Neural progenitor cell (in vitro differentiated cells): Measurements from ENCODE around the gene PDE5A. TPM values are rescaled to one million over a fixed set of nuclear protein-coding genes. Genes with fewer than 3 reads are reported as not detected.

ENCODE experiments used
- DNase-seq: peaks from one replicate; pipeline ENCODE4 v3.0.0-alpha.2; 2016; ENCODE audit warnings: low spot score
- H2AFZ ChIP-seq: fragments of 200-600 bp; sonication (generic); replicated peaks from 2 replicates; pipeline ENCODE4 v1.6.1; 2016; ENCODE audit warnings: antibody characterized with exemption
- H3F3A ChIP-seq: fragments of 200-600 bp; sonication (generic); 2 replicates; pipeline ENCODE4 v1.6.1; 2016; ENCODE audit warnings: antibody characterized with exemption, low read depth
- H3K27ac ChIP-seq: fragments of 200-600 bp; sonication (generic); 2 replicates; pipeline ENCODE4 v1.5.1; 2016; ENCODE audit warnings: mild to moderate bottlenecking
- H3K27me3 ChIP-seq: fragments of 200-600 bp; sonication (generic); 2 replicates; pipeline ENCODE4 v1.6.1; 2016; ENCODE audit warnings: mild to moderate bottlenecking, moderate library complexity
- H3K36me3 ChIP-seq: fragments of 200-600 bp; sonication (generic); 2 replicates; pipeline ENCODE4 v1.5.1; 2016
- H3K4me1 ChIP-seq: fragments of 200-600 bp; sonication (generic); 2 replicates; pipeline ENCODE4 v1.6.1; 2016; ENCODE audit warnings: mixed run types
- H3K4me2 ChIP-seq: fragments of 200-600 bp; sonication (generic); 2 replicates; pipeline ENCODE4 v1.6.1; 2016
- H3K4me3 ChIP-seq: fragments of 200-600 bp; sonication (generic); 2 replicates; pipeline ENCODE4 v1.5.1; 2016
- H3K79me2 ChIP-seq: fragments of 200-600 bp; sonication (generic); 2 replicates; pipeline ENCODE4 v1.6.1; 2016; ENCODE audit warnings: low read depth
- H3K9ac ChIP-seq: fragments of 200-600 bp; sonication (generic); 2 replicates; pipeline ENCODE4 v1.6.1; 2016
- H3K9me3 ChIP-seq: fragments of 200-600 bp; sonication (generic); 2 replicates; pipeline ENCODE4 v1.5.1; 2016; ENCODE audit warnings: low read depth
- H4K20me1 ChIP-seq: fragments of 200-600 bp; sonication (generic); 2 replicates; pipeline ENCODE4 v1.6.1; 2016; ENCODE audit warnings: low read depth
- H3K27ac Mint-ChIP-seq: 3 replicates; pipeline ENCODE4 v1.8.0; 2021; ENCODE audit warnings: mixed read lengths
- H3K27me3 Mint-ChIP-seq: 2 replicates; pipeline ENCODE4 v1.8.0; 2022; ENCODE audit warnings: low read depth, mild to moderate bottlenecking, inconsistent platforms, moderate library complexity, mixed read lengths; ENCODE audit not compliant: insufficient read depth
- H3K36me3 Mint-ChIP-seq: 3 replicates; pipeline ENCODE4 v1.8.0; 2021; ENCODE audit warnings: mixed read lengths
- H3K4me1 Mint-ChIP-seq: 3 replicates; pipeline ENCODE4 v1.8.0; 2021; ENCODE audit warnings: mixed read lengths
- H3K4me3 Mint-ChIP-seq: 3 replicates; pipeline ENCODE4 v1.8.0; 2021; ENCODE audit warnings: mild to moderate bottlenecking, moderate library complexity, mixed read lengths
- H3K9me3 Mint-ChIP-seq: 3 replicates; pipeline ENCODE4 v1.8.0; 2020; ENCODE audit warnings: mixed read lengths
- EZH2 ChIP-seq: fragments of 200-600 bp; sonication (generic); IDR thresholded peaks from 2 replicates; pipeline ENCODE4 v1.6.1; 2017; ENCODE audit warnings: antibody characterized with exemption, mild to moderate bottlenecking, moderate library complexity
- EZH2phosphoT487 ChIP-seq: fragments of 200-600 bp; sonication (generic); IDR thresholded peaks from 2 replicates; pipeline ENCODE4 v1.6.1; 2017; ENCODE audit warnings: antibody characterized with exemption
- total RNA-seq: library from RNA; depleted of rRNA; stranded (reverse); fragments of >200 nt; gene quantifications from 2 replicates; pipeline ENCODE4 v1.2.3, GENCODE V29; 2015; ENCODE audit warnings: low replicate concordance
- TF ChIP-seq, protein P1 (sequence below): fragments of 200-600 bp; sonication (generic); IDR thresholded peaks from 2 replicates; pipeline ENCODE4 v1.5.1; 2017; ENCODE audit warnings: antibody characterized with exemption, mild to moderate bottlenecking

PDE5A gene
- total RNA-seq, 1 donor from 2014 or later, result 32.4 TPM

DNA sequence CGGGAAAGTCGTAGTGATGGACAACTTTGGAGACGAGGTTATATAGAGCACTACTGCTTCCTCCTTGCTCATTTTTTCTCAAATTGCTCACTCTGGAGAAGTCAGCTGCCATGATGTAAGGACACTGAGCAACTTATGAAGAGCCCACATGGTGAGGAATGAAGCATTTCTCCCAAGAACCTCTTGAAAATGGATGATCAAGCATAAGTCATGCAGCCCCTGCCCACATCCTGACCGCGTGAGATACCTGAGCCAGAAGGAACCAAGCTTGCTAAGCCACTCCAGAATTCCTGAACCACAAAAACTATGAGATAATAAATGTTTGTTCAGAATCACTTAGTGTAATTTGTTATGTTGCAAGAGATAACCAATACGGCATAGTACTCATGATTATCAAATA lies 42.8 kb downstream of the PDE5A start:
- no peak overlapping the region for H3K9ac ChIP-seq
- TF ChIP-seq EZH2phosphoT487 (no peak), EZH2 (no peak)
- TF ChIP-seq, protein P1, sequence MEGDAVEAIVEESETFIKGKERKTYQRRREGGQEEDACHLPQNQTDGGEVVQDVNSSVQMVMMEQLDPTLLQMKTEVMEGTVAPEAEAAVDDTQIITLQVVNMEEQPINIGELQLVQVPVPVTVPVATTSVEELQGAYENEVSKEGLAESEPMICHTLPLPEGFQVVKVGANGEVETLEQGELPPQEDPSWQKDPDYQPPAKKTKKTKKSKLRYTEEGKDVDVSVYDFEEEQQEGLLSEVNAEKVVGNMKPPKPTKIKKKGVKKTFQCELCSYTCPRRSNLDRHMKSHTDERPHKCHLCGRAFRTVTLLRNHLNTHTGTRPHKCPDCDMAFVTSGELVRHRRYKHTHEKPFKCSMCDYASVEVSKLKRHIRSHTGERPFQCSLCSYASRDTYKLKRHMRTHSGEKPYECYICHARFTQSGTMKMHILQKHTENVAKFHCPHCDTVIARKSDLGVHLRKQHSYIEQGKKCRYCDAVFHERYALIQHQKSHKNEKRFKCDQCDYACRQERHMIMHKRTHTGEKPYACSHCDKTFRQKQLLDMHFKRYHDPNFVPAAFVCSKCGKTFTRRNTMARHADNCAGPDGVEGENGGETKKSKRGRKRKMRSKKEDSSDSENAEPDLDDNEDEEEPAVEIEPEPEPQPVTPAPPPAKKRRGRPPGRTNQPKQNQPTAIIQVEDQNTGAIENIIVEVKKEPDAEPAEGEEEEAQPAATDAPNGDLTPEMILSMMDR, result no peak
- no peaks in the 10 kb centered on the region for H3K9me3 ChIP-seq
- H3K27me3 Mint-ChIP-seq, result peaks cover 4% of the 10 kb centered on the region
- H4K20me1 ChIP-seq, result no peaks in the 10 kb centered on the region
- DNase-seq, result no peak
- peaks cover 3% of the 10 kb centered on the region for H3K79me2 ChIP-seq
- H3K4me1 Mint-ChIP-seq, result no peaks in the 10 kb centered on the region
- H3K27ac Mint-ChIP-seq, result no peak overlapping the region
- H3K36me3 Mint-ChIP-seq, result peaks cover 4% of the 10 kb centered on the region
- no peak overlapping the region for H3K4me3 ChIP-seq
- H3K4me1 ChIP-seq, result peaks cover 2% of the 10 kb centered on the region
- no peaks in the 10 kb centered on the region for H3K36me3 ChIP-seq
- no peak overlapping the region for H2AFZ ChIP-seq
- H3K9me3 Mint-ChIP-seq, result no peaks in the 10 kb centered on the region
- H3K27me3 ChIP-seq, result no peaks in the 10 kb centered on the region
- H3F3A ChIP-seq, result no peaks in the 10 kb centered on the region
- H3K4me3 Mint-ChIP-seq, result no peak overlapping the region
- no peak overlapping the region for H3K27ac ChIP-seq
- no peak overlapping the region for H3K4me2 ChIP-seq

DNA sequence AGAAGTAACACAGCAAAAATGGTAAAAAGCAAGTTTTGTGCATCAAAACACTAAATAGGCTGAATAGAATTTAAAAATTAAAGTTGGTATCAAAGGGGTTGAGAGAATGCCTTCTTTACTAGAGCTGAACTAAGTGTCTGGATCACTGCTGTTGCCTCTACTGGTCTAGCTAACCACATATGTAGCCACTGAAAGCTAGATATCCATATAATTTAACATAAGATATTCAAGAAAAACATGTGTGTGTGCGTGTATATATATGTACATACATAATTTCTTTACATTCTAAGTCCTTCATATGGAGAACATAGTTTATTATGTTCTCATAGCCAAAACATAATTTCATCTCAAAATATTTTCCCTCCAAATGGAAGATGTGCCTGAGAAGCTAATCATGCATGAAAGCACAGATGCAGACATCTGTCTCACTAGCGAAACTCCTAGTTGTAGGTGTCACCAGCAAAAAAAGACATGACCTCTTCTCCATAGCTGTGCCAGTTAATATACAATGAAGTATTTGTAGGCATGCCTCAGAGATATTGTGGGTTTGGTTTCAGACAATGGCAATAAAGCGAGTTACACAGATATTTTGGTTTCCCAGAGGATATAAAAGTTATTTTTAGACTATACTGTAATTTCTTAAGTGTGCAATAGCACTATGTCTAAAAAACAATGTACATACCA lies 47.3 kb downstream of the PDE5A start:
- Histone ChIP-seq H3K27me3 (no peaks in the 10 kb centered on the region), H4K20me1 (no peaks in the 10 kb centered on the region), H3K36me3 (no peaks in the 10 kb centered on the region), H2AFZ (no peak overlapping the region), H3K4me2 (no peak overlapping the region), H3K27ac (no peak overlapping the region), H3K79me2 (peaks cover 3% of the 10 kb centered on the region), H3K4me1 (no peaks in the 10 kb centered on the region), H3F3A (no peaks in the 10 kb centered on the region), H3K9ac (no peak overlapping the region), H3K9me3 (no peaks in the 10 kb centered on the region), H3K4me3 (no peak overlapping the region)
- no peak overlapping the region for H3K27ac Mint-ChIP-seq
- no peak for DNase-seq
- H3K4me3 Mint-ChIP-seq, result no peak overlapping the region
- no peak for TF ChIP-seq EZH2phosphoT487
- TF ChIP-seq, protein P1, result no peak
- TF ChIP-seq EZH2, result no peak
- peaks cover 4% of the 10 kb centered on the region for H3K27me3 Mint-ChIP-seq
- peaks cover 7% of the 10 kb centered on the region for H3K9me3 Mint-ChIP-seq
- H3K4me1 Mint-ChIP-seq, result no peaks in the 10 kb centered on the region
- peaks cover 4% of the 10 kb centered on the region for H3K36me3 Mint-ChIP-seq

DNA sequence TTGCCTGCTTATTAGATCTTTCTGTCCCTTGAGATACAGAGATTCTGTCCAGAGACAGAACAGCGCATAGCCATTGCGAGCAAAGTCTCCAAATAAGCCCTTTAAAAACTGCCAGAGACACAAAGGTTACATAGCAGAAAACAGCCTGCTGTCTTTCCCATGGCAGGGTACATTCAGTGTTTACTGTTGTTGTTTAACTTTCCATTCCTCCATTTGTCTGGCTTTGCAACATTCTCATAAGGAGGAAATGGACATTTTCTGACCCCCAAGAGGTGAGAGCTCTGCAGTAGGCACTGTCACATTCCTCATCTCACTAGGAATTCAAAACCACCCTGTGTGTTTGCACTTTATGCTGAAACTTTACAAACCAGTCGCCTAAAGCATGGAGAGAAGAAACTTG lies 48.3 kb downstream of the PDE5A start:
- Histone ChIP-seq H3F3A (no peaks in the 10 kb centered on the region), H3K27ac (no peak overlapping the region), H4K20me1 (no peaks in the 10 kb centered on the region), H3K9ac (no peak overlapping the region), H3K36me3 (no peaks in the 10 kb centered on the region), H3K4me3 (no peak overlapping the region), H3K4me2 (no peak overlapping the region), H3K4me1 (no peaks in the 10 kb centered on the region), H3K27me3 (no peaks in the 10 kb centered on the region), H3K9me3 (no peaks in the 10 kb centered on the region), H2AFZ (no peak overlapping the region), H3K79me2 (no peaks in the 10 kb centered on the region)
- H3K9me3 Mint-ChIP-seq, result peaks cover 8% of the 10 kb centered on the region
- no peak overlapping the region for H3K4me3 Mint-ChIP-seq
- H3K27me3 Mint-ChIP-seq, result peaks cover 4% of the 10 kb centered on the region
- no peak for DNase-seq
- no peak overlapping the region for H3K27ac Mint-ChIP-seq
- peaks cover 4% of the 10 kb centered on the region for H3K36me3 Mint-ChIP-seq
- TF ChIP-seq EZH2 (no peak), EZH2phosphoT487 (no peak)
- TF ChIP-seq, protein P1, result no peak
- no peaks in the 10 kb centered on the region for H3K4me1 Mint-ChIP-seq
